ENCODE results near the gene CTNND2. TPM values are rescaled to one million over a fixed set of nuclear protein-coding genes. Genes with fewer than 3 reads are reported as not detected.

Gene CTNND2
- polyA plus RNA-seq, 1 of the 3 experiments (the other 2 are of a cell fraction) = not detected

GRCh38 chr5:11052871-11053270, 851.4 kb downstream of the CTNND2 start:
- no peaks in the 10 kb centered on the region; the same call in 1 of the 2 replicates for H3K27me3 ChIP-seq (ENCODE audit: insufficient read depth)
- CTCF ChIA-PET = interaction anchor here (1.9 kb wide), 1 partner anchor 11 kb away, joined by 5 read pairs; no protein-coding TSS in a partner anchor
- TF ChIP-seq RXRA (IDR thresholded peaks at IDR 0.05; ENCODE audit: borderline replicate concordance, low read depth) (no peak), FOSL2 (IDR thresholded peaks at IDR 0.05; ENCODE audit: borderline replicate concordance, low read depth) (no peak), FOXM1 (IDR thresholded peaks at IDR 0.05; ENCODE audit: low read depth) (no peak), ELF1 (IDR thresholded peaks at IDR 0.05) (no peak), SMC3 (IDR thresholded peaks at IDR 0.05; ENCODE audit: low read depth, low read length) (no peak), CHD2 (IDR thresholded peaks at IDR 0.05; ENCODE audit: low read length, partially characterized antibody) (no peak), RFX5 (IDR thresholded peaks at IDR 0.05; ENCODE audit: low read length) (no peak), MXI1 (IDR thresholded peaks at IDR 0.05; ENCODE audit: low read depth, low read length) (no peak), MAX (IDR thresholded peaks at IDR 0.05; ENCODE audit: low read depth) (no peak), EP300 (IDR thresholded peaks at IDR 0.05; ENCODE audit: borderline replicate concordance in 1 of 2, low read depth in 1 of 2, low read length in 1 of 2) (no peak), TAF1 (IDR thresholded peaks at IDR 0.05; ENCODE audit: borderline replicate concordance, low read depth, low read length) (no peak), GATA2 (CRISPR knock-in tag; IDR thresholded peaks at IDR 0.05) (no peak), GABPA (IDR thresholded peaks at IDR 0.05; ENCODE audit: low read depth) (no peak), PBX3 (IDR thresholded peaks at IDR 0.05) (no peak), JUND (IDR thresholded peaks at IDR 0.05) (no peak), USF1 (IDR thresholded peaks at IDR 0.05; ENCODE audit: borderline replicate concordance, low read depth) (no peak), MEF2A (IDR thresholded peaks at IDR 0.05; ENCODE audit: borderline replicate concordance, low read depth) (no peak), IRF3 (IDR thresholded peaks at IDR 0.05; ENCODE audit: low read depth, low read length) (no peak), RAD21 (IDR thresholded peaks at IDR 0.05; ENCODE audit: low read length) (no peak)

More at GRCh38 chr5:11052871-11053270, 851.4 kb downstream of the CTNND2 start:
- DNase-seq = no peak
- no peak overlapping the region for H3K4me3 ChIP-seq (ENCODE audit: low read depth in 2 of 2, low read length in 1 of 2)
- no peaks in the 10 kb centered on the region for H3F3A ChIP-seq (replicated peaks; ENCODE audit: insufficient read depth)
- no peaks in the 10 kb centered on the region for H3K9me3 ChIP-seq
- H3K4me2 ChIP-seq = no peak overlapping the region
- no peaks in the 10 kb centered on the region for H4K20me1 ChIP-seq (ENCODE audit: insufficient read depth)
- H3K4me1 ChIP-seq (ENCODE audit: control insufficient read depth in 1 of 2, insufficient read depth in 2 of 2, low read depth in 1 of 2, low read length in 1 of 2) = no peaks in the 10 kb centered on the region
- H2AFZ ChIP-seq (ENCODE audit: low read depth) = no peak overlapping the region
- no peak overlapping the region for H3K27ac ChIP-seq (ENCODE audit: low read depth in 2 of 2, low read length in 1 of 2)
- no peaks in the 10 kb centered on the region for H3K36me3 ChIP-seq (replicated peaks in 1 of 2; ENCODE audit: control insufficient read depth in 1 of 2, insufficient read depth in 2 of 2, low read length in 1 of 2)
- no peak overlapping the region for H3K9ac ChIP-seq
- POLR2A ChIA-PET = no interaction called here
- H3K9me2 ChIP-seq = no peaks in the 10 kb centered on the region
- H3K79me2 ChIP-seq (ENCODE audit: insufficient read depth) = no peaks in the 10 kb centered on the region

Data from SK-N-SH (cell line).